Stimulated activated naive CD4-positive, alpha-beta T cell treated with Interleukin-2 at 50 U/mL for 16 hours (primary cell): ENCODE measurements around the gene SCARB1.
"Not testable (repeated sequence)": the region's sequence is repeated elsewhere in the genome, so short reads cannot be mapped to it uniquely, and the experiment has no call there.

Experiments
- DNase-seq: peaks from one replicate; lab custom pipeline; 2025; lab: John Stamatoyannopoulos, UW

SCARB1 gene

DNA sequence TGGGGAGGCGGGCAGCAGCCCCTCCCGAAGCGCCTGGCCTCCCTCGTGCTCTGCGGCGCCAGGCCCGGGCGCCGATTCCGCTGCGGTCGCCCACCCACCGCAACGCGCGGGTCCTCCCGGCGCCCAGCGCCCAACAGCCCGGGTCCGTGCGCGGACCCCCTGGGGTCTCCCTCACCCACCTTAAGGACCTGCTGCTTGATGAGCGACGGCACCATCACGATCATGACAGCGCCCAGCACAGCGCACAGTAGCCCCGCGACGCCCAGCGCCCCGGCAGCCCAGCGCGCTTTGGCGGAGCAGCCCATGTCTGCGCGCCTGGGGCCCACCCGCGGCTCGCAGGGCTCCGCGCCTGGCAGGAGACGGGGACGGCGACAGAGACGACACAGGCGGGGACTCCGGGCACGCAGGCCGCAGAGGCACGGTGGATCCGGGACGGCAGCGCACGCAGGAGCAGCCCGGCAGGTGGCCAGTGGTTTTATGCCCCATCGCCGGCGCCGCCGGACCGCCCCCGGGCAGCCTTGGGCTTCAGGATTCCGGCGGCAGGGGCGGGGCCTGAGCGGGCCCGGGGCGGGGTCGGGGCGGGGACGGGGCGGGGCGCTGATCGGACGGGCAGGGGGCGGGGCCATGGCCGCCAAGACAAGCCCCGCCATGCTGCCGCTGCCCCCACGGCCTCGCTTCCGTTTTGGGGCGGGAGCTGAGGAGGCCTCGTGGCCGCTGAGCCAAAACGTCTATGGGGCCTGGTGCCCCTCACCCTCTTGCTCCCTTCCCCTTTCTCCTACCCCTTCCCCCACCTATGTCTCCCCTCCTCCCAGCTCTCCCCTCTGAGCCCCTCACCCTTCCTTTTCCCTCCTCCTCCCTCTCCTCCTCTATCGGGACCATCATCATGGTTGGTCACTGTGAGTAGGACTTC lies at the start of gene SCARB1:
TSS of gene SCARB1 (minus strand) at position 449 of the 910 bp plus-strand sequence. CDS start at position 305, 144 bp downstream.
- peak; percentile 77 for DNase-seq

DNA sequence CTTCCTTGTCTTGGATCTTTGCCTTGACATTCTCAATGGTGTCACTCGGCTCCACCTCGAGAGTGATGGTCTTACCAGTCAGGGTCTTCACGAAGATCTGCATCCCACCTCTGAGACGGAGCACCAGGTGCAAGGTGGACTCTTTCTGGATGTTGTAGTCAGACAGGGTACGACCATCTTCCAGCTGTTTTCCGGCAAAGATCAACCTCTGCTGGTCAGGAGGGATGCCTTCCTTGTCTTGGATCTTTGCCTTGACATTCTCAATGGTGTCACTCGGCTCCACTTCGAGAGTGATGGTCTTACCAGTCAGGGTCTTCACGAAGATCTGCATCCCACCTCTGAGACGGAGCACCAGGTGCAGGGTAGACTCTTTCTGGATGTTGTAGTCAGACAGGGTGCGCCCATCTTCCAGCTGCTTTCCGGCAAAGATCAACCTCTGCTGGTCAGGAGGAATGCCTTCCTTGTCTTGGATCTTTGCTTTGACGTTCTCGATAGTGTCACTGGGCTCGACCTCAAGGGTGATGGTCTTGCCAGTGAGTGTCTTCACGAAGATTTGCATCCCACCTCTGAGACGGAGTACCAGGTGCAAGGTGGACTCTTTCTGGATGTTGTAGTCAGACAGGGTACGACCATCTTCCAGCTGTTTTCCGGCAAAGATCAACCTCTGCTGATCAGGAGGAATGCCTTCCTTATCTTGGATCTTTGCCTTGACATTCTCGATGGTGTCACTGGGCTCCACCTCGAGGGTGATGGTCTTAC lies 49.0 kb upstream of the SCARB1 start:
- DNase-seq, result not testable (repeated sequence)

- DNase-seq, result not testable (repeated sequence)
These were observed 47.9 kb upstream of the SCARB1 start for GRCh38 chr12:124911521-124911920.

DNA sequence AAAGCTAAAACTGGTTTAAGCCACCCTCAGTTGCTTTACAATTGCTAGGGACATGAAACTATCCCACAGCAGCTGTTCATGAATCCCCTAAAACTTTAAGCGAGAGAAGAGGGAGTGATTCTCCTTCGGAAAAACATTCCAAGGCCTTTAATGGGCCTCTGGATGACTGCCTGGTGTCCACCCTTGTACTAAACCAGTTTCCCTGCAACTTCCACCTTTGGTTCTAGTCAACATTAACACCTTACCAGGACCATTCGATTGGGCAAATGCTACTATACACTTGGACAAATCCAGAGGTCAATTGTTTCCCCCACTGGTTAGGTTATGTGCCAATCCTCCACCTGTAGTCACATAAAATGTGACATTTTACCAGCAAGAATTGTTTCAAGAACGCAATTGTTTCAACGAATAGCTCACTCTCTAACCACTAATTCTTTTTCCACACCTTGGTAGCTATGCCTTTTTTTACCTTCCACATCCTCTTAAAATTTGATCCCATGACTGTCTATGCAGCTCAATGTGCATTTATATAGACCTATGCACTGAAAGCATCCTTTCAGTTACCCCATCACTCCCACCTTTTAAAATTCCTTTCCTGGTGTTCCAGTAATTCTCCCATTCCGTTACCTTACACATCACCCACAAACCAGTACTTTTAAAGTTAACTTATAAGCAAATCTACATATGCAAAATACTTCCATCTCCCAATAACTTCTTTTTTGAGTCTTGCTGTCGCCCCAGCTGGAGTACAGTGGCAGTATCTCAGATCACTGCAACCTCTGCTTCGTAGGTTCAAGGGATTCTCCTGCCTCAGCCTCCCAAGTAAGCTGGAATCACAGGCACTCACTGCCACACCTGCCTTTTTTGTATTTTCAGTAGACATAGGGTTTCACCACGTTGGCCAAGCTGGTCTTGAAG lies 47.2 kb upstream of the SCARB1 start:
- DNase-seq, result no peak

GRCh38 chr12:124909831-124910560 lies 46.3 kb upstream of the SCARB1 start:
- no peak for DNase-seq

GRCh38 chr12:124906606-124907261 lies 43.1 kb upstream of the SCARB1 start:
- DNase-seq, result no peak

- no peak for DNase-seq
These were observed 40.8 kb upstream of the SCARB1 start for GRCh38 chr12:124904306-124905098.

DNA sequence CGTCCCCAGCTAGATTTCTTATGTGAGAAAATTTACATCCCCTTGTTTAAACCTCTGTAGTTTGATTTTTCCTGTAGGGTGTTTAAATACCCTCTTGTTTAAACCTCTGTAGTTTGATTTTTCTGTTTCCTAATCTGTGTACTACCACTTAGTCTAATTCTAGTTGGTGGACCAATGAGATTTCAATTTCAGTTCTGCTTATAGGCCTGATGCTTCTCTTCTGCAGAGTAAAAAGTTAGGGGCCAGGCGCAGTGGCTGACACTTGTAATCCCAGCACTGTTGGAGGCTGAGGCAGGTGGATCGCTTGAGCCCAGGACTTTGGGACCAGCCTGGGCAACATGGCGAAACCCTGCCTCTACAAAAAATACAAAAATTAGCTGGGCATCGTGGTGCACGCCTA lies 39.3 kb upstream of the SCARB1 start:
- DNase-seq, result no peak

GRCh38 chr12:124901003-124901402 lies 37.3 kb upstream of the SCARB1 start:
- DNase-seq, result no peak

DNA sequence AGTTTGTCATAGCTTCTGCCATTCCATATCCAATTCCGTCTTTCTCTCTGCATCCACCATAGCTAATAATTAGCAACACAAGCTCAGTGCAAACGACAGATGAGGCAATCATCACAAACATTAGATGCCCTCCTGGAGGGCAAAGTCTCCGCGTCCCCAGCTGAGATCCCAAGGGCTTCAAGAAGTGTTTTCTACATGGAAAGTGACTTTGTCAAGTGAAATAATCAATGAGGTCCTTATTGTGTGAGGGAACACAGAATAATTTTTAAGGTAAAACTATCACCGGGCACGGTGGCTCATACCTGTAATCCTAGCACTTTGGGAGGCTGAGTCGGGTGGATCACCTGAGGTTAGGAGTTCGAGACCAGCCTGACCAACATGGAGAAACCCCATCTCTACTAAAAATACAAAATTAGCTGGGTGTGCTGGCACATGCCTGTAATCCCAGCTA lies 36.7 kb upstream of the SCARB1 start:
- DNase-seq, result not testable (repeated sequence)

- no peak for DNase-seq
These were observed 35.2 kb upstream of the SCARB1 start for GRCh38 chr12:124898923-124899294.

GRCh38 chr12:124898200-124898922 lies 34.7 kb upstream of the SCARB1 start:
- peak; percentile 57 for DNase-seq

GRCh38 chr12:124896461-124896860 lies 32.8 kb upstream of the SCARB1 start:
- DNase-seq, result no peak

GRCh38 chr12:124893792-124894516 lies 30.3 kb upstream of the SCARB1 start:
- no peak for DNase-seq

DNA sequence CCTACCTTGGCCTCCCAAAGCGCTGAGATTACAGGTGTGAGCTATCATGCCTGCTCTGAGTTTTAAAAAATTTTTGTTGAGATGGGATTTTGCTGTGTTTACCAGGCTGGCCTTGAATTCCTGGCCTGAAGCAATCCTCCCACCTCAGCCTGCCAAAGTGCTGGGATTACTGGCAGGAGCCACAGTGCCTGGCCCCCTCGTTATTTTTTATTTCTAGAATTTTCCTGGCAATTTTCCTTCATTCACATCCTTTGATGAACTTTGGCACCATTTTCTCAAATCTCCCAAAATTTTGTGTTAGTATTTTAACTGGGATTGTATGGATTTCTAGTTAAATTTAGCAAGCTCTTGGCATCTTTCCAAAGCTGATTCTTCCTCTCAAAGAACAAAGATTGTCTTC lies 24.6 kb upstream of the SCARB1 start:
- DNase-seq, result no peak

GRCh38 chr12:124887766-124888165 lies 24.1 kb upstream of the SCARB1 start:
- not testable (repeated sequence) for DNase-seq

GRCh38 chr12:124884587-124885438 lies 21.1 kb upstream of the SCARB1 start:
- no peak for DNase-seq
